Progenitor cell of endocrine pancreas (in vitro differentiated cells): ENCODE data around the gene TBX6. TPM values are rescaled to one million over a fixed set of nuclear protein-coding genes. Genes with fewer than 3 reads are reported as not detected.
A peak's percentile ranks its signal among the peaks of the same experiment; 100 is the strongest.

Experiments
- DNase-seq: peaks from one replicate; pipeline ENCODE4 v3.0.0; 2021; ENCODE audit warnings: low spot score; ENCODE audit not compliant: unreplicated experiment
- H3K27ac Mint-ChIP-seq: 2 replicates; pipeline ENCODE4 v1.8.0; 2021; ENCODE audit warnings: mild to moderate bottlenecking, moderate library complexity, mixed read lengths
- H3K27me3 Mint-ChIP-seq: 2 replicates; pipeline ENCODE4 v1.8.0; 2021; ENCODE audit warnings: mixed read lengths
- H3K36me3 Mint-ChIP-seq: 2 replicates; pipeline ENCODE4 v1.8.0; 2022; ENCODE audit warnings: mixed read lengths; ENCODE audit not compliant: insufficient read depth
- H3K4me1 Mint-ChIP-seq: 2 replicates; pipeline ENCODE4 v1.8.0; 2021; ENCODE audit warnings: low read depth, mixed read lengths
- H3K4me3 Mint-ChIP-seq: 2 replicates; pipeline ENCODE4 v1.8.0; 2021; ENCODE audit warnings: low read depth, mild to moderate bottlenecking, moderate library complexity, mixed read lengths
- H3K9me3 Mint-ChIP-seq: 2 replicates; pipeline ENCODE4 v1.8.0; 2021; ENCODE audit warnings: low read depth, mixed read lengths
- total RNA-seq: library from RNA; stranded (reverse); gene quantifications from 2 replicates; pipeline ENCODE4 v1.2.1, GENCODE V29; 2021
- TF ChIP-seq, protein P1 (sequence below): fragments of 200-600 bp; sonication (generic); IDR thresholded peaks from one replicate; pipeline ENCODE4 v1.5.0; 2021; ENCODE audit warnings: antibody characterized with exemption, mild to moderate bottlenecking; ENCODE audit not compliant: unreplicated experiment

The TBX6 gene
- total RNA-seq, 1 donor from 2014 or later: 3.5 TPM

DNA sequence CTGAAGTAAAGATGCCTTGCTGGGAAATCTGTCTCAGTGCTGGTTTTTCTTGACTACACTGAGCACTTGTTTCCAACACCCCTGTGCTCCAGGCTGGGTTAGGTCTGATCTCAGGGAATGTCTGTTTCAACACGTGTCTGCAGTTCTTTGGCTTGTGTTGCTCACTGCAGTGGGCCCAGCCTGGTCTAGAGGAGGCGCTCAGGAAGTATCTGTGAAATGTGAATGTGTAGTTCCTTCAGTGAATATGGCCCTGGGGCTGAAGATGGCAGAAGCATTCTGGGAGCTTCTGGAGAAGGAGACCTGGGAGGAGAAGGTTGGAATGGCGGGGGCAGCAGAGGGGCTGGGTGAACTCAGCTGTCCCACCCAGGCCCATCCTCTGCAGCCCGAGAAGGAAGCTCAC, 12.4 kb upstream of the TBX6 start:
- DNase-seq: no peak
- H3K27me3 Mint-ChIP-seq: no peaks in the 10 kb centered on the region
- H3K4me1 Mint-ChIP-seq: peaks cover 12% of the 10 kb centered on the region
- no peak overlapping the region for H3K4me3 Mint-ChIP-seq
- H3K36me3 Mint-ChIP-seq: peaks cover 28% of the 10 kb centered on the region
- TF ChIP-seq, protein P1, sequence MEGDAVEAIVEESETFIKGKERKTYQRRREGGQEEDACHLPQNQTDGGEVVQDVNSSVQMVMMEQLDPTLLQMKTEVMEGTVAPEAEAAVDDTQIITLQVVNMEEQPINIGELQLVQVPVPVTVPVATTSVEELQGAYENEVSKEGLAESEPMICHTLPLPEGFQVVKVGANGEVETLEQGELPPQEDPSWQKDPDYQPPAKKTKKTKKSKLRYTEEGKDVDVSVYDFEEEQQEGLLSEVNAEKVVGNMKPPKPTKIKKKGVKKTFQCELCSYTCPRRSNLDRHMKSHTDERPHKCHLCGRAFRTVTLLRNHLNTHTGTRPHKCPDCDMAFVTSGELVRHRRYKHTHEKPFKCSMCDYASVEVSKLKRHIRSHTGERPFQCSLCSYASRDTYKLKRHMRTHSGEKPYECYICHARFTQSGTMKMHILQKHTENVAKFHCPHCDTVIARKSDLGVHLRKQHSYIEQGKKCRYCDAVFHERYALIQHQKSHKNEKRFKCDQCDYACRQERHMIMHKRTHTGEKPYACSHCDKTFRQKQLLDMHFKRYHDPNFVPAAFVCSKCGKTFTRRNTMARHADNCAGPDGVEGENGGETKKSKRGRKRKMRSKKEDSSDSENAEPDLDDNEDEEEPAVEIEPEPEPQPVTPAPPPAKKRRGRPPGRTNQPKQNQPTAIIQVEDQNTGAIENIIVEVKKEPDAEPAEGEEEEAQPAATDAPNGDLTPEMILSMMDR: no peak
- no peaks in the 10 kb centered on the region for H3K9me3 Mint-ChIP-seq
- H3K27ac Mint-ChIP-seq: peak overlapping the region; percentile 65

DNA sequence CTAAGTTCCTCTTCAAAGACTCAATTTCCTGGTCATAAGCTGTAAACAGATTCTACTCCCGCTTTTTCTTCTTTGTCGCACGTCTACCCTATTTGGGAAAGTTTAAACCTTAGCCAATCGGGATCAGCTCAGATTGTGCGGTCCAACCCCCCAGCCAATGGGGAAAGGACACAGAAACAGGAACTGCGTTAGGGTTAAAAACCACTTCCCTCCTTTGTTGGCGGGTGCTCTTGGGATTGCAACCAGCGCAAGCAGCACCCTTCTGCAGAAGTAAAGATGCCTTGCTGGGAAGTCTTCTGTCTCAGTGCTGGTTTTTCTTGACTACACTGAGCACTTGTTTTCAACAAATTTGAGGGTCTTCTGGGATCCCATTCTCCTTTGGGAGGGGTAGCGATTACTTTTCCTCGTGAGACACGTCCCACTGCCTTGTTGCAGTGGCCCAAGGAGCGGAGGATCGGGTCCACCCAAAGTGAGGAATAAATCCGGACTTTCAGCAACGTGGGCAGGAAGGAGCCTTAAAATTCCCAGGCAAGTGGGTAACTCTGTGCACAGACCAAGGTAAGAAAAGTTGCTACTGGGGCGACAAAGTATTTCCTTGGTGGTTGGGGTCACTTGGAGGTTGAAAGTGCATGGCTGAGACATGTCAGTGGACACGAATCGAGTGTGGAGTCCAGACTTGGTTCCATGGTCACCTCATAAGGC, 5.3 kb upstream of the TBX6 start:
- H3K4me1 Mint-ChIP-seq: peaks cover 14% of the 10 kb centered on the region
- H3K27ac Mint-ChIP-seq: peak overlapping the region; percentile 96
- TF ChIP-seq, protein P1: no peak
- peaks cover 13% of the 10 kb centered on the region for H3K9me3 Mint-ChIP-seq
- H3K36me3 Mint-ChIP-seq: peaks cover 18% of the 10 kb centered on the region
- peak overlapping the region; percentile 75 for H3K4me3 Mint-ChIP-seq
- DNase-seq: no peak
- no peaks in the 10 kb centered on the region for H3K27me3 Mint-ChIP-seq

DNA sequence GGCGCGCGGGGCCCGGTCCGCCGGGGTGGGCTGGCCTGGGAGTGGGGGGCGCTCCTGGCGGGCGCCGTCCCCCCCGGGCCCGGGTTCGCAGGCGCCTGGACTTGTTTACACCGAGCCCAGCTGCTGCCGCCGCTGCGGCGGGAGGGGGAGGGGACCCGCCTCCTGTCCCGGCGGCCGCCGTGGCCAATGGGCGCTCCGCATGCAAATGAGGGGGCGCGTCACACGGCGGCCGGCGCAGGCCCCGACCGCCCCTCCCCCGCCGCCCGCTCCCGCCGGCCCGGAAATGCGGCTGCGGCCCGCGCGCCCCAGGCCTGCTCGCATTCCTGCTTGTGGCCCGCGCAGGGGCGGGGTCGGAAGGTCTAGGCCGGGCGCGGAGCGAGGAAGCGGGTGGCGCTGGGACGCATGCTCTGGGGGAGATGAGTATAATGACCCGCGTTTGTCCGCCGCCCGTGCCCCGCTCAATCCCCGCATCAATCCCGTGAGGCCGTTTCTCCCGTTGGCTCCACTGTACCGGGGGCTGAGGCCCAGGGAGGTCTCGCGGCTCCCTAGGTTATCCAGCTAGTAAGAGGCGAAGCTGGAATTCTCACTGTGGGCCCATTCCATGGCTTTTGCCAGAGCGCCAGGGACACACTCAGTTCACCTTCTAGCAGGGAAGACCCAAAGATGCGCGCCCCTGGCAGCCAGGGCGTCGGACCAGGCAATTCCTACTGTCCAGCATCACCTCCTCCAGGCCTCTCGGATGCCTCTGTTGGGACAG, 4.6 kb upstream of the TBX6 start, which contains the start of gene YPEL3:
Gene YPEL3, minus strand, starts transcription at position 109 of the 757 bp plus-strand sequence. CDS start 731 bp downstream, outside the sequence.
- no peaks in the 10 kb centered on the region for H3K27me3 Mint-ChIP-seq
- peak; percentile 90 for DNase-seq

DNA sequence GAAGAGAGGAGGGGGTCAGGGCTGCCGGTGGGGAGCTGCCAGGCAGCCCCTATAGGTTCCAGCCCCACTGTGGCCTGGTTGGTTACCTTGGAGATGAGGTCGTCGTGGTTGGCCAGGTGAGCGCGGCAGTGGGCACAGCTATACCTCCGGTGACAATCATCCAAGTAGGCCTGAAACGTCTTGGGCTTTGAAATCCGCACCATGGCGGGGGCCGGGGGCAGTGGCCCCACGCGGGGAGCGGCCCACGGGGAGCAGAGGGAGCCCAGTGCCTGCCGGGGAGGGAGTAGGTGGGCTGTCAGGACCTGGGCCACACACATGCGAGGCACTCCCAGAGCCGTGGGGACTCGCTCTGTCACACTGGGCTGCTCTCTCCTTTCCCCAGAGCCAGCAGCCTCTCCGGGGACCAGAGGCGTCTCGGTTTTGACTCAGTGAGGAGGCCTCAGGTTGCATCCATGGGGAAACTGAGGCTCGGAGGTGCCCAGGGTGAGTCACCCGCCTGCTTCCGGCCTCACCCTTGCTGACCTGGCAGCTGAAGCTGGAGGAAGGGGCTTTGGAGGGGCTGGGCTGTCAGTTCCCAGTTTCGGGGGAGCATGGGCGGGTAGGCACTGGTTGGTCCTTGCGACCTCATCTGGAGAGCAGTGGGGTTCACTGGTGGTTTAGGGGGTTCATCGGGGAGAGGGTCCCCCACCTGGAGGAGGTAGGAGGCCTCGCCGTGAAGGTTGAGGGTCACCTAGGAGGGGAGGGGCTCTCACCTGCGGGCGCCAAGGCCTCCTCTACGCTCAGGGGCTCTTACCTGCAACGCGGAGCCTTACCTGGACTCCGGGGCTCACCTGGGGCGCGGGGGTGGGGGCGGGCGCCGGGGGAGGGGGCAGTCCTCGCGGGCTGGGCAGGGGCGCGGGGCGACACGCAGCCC, 3.7 kb upstream of the TBX6 start:
- peaks cover 13% of the 10 kb centered on the region for H3K9me3 Mint-ChIP-seq
- H3K4me3 Mint-ChIP-seq: peak overlapping the region; percentile 77
- peaks cover 17% of the 10 kb centered on the region for H3K4me1 Mint-ChIP-seq
- H3K36me3 Mint-ChIP-seq: peaks cover 16% of the 10 kb centered on the region
- TF ChIP-seq, protein P1: no peak
- peak overlapping the region; percentile 92 for H3K27ac Mint-ChIP-seq
- DNase-seq: no peak
- H3K27me3 Mint-ChIP-seq: no peaks in the 10 kb centered on the region

More for the DNA sequence above, 4.6 kb upstream of the TBX6 start, which contains the start of gene YPEL3:
- peak within 1 kb of the TSS; percentile 77 for H3K4me3 Mint-ChIP-seq
- H3K9me3 Mint-ChIP-seq: peaks cover 13% of the 10 kb centered on the region
- TF ChIP-seq, protein P1: no peak
- peaks cover 17% of the 10 kb centered on the region for H3K4me1 Mint-ChIP-seq
- H3K36me3 Mint-ChIP-seq: peaks cover 17% of the 10 kb centered on the region
- H3K27ac Mint-ChIP-seq: peak within 1 kb of the TSS; percentile 96
